Fibroblast of lung (primary cell): ENCODE data around the gene KRTAP5-6. TPM values are rescaled to one million over a fixed set of nuclear protein-coding genes. Genes with fewer than 3 reads are reported as not detected.

ENCODE experiments used
- DNase-seq, 2 donors: peaks; one replicate each; pipeline versions ENCODE4 v3.0.0 to v3.0.0-alpha.2; 2010; ENCODE audit warnings: low read depth in 2 of 2
- H2AFZ ChIP-seq: 2 replicates; pipeline ENCODE4 v1.5.1; 2012; ENCODE audit warnings: low read length, control low read depth, inconsistent platforms
- H3K27ac ChIP-seq: 2 replicates; pipeline ENCODE4 v1.5.1; 2011; ENCODE audit warnings: low read length, control low read depth; ENCODE audit not compliant: insufficient read depth
- H3K27me3 ChIP-seq: 2 replicates; pipeline ENCODE4 v1.5.1; 2011; ENCODE audit warnings: mild to moderate bottlenecking, low read length; ENCODE audit not compliant: control insufficient read depth, insufficient read depth
- H3K36me3 ChIP-seq: 2 replicates; pipeline ENCODE4 v1.5.1; 2011; ENCODE audit warnings: low read length; ENCODE audit not compliant: control insufficient read depth, insufficient read depth
- H3K4me1 ChIP-seq: 2 replicates; pipeline ENCODE4 v1.5.1; 2011; ENCODE audit warnings: low read length; ENCODE audit not compliant: control insufficient read depth, insufficient read depth; ENCODE audit errors: extremely low read depth
- H3K4me2 ChIP-seq: 2 replicates; pipeline ENCODE4 v1.5.1; 2011; ENCODE audit warnings: low read length, control low read depth; ENCODE audit not compliant: insufficient read depth; ENCODE audit errors: extremely low read depth
- H3K4me3 ChIP-seq, 4 experiments: fragments of 200-600 bp in 1 of 4; sonication (generic) in 1 of 4; replicated peaks in 1 of 4; 2 replicates each; pipeline ENCODE4 v1.5.1; 2011 to 2016; ENCODE audit warnings: low read length in 4 of 4, low read depth in 3 of 4, mild to moderate bottlenecking in 3 of 4, control low read depth in 2 of 4, inconsistent platforms in 1 of 4, mixed read lengths in 1 of 4; ENCODE audit not compliant: insufficient read depth in 1 of 4; ENCODE audit errors: control extremely low read depth in 1 of 4
- H3K79me2 ChIP-seq: 2 replicates; pipeline ENCODE4 v1.5.1; 2012; ENCODE audit warnings: mild to moderate bottlenecking, low read length, inconsistent platforms; ENCODE audit not compliant: control insufficient read depth, insufficient read depth
- H3K9ac ChIP-seq: 2 replicates; pipeline ENCODE4 v1.5.1; 2011; ENCODE audit warnings: mild to moderate bottlenecking, low read length, control low read depth; ENCODE audit not compliant: insufficient read depth
- H3K9me3 ChIP-seq: 2 replicates; pipeline ENCODE4 v1.5.1; 2012; ENCODE audit warnings: low read depth, low read length; ENCODE audit not compliant: control insufficient read depth, insufficient read depth
- H4K20me1 ChIP-seq: 2 replicates; pipeline ENCODE4 v1.5.1; 2011; ENCODE audit warnings: low read length; ENCODE audit not compliant: control insufficient read depth, insufficient read depth; ENCODE audit errors: extremely low read depth
- EZH2 ChIP-seq: IDR thresholded peaks from 2 replicates; pipeline ENCODE4 v1.5.1; 2012; ENCODE audit warnings: low read length, control low read depth, mild to moderate bottlenecking; ENCODE audit errors: missing control alignments
- polyA plus RNA-seq, 2 donors: library from polyadenylated mRNA; depleted of rRNA in 1 of 2; stranded (reverse) in 1 of 2; unstranded in 1 of 2; fragments of >200 nt; gene quantifications; 2 replicates each; pipeline ENCODE4 v1.2.1, GENCODE V29; 2011 to 2012; ENCODE audit warnings: missing spikeins in 1 of 2
- total RNA-seq: library from RNA; depleted of rRNA; stranded (reverse); fragments of >200 nt; gene quantifications from 2 replicates; pipeline ENCODE4 v1.2.1, GENCODE V29; 2014
- TF ChIP-seq, protein P1 (sequence below), 2 donors: IDR thresholded peaks in 1 of 2; conservative IDR thresholded peaks in 1 of 2; 1 replicate in 1 of 2; 2 replicates in 1 of 2; pipeline ENCODE4 v1.5.1; 2011 to 2012; ENCODE audit warnings: low read length in 2 of 2, control low read depth in 1 of 2, inconsistent platforms in 1 of 2, low read depth in 1 of 2, mild to moderate bottlenecking in 1 of 2

KRTAP5-6 gene
- total and polyA plus RNA-seq, 2 donors (not counting 1 experiment from before 2014, with no cell fraction given), result not detected

DNA sequence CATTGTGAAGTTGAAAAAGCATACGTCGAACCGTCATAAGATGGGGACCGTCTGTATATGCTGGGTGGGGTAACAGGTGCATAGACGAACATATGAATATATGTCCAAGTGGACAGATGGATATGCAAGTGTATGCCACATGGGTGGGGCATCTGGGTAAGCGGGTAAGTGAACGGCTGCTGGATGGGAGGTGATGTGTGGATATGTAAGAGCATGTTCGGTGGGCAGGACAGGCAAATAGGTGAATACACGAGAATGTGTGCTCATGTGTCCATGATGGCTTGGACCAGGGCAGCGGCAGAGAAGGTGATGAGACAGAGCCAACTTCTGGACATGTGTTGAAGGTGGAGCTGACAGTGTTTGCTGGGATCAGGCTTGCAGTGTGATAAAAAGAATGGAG is 41.4 kb downstream of the KRTAP5-6 start:
- DNase-seq, result no peak
- no peak overlapping the region for H2AFZ ChIP-seq
- H3K27me3 ChIP-seq, result peaks cover 7% of the 10 kb centered on the region

DNA sequence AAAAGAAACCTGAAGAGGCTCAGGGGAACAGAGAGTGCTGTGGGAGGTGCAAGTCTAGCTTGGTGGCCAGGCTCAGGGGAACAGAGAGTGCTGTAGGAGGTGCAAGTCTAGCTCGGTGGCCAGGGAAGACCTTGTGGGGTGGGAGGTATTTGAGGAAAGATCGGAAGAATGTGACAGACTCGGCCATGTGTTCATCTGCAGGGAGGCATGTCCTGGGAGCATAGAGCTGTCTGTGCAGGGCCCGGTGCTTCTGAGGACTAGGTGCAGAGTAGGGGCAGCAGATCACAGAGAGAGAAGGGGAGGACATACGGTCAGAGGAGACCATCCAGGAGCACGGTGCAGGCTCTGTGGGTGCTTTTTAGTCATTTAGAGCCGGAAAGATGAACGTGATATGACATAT is 42.6 kb downstream of the KRTAP5-6 start:
- no peak overlapping the region for H3K27ac ChIP-seq
- no peaks in the 10 kb centered on the region for H3K9me3 ChIP-seq
- H3K27me3 ChIP-seq, result peaks cover 5% of the 10 kb centered on the region
- no peak for DNase-seq
- no peaks in the 10 kb centered on the region for H4K20me1 ChIP-seq
- H2AFZ ChIP-seq, result no peak overlapping the region
- H3K4me3 ChIP-seq, result no peak overlapping the region
- H3K9ac ChIP-seq, result no peak overlapping the region
- H3K4me2 ChIP-seq, result no peak overlapping the region
- H3K79me2 ChIP-seq, result no peaks in the 10 kb centered on the region
- H3K4me1 ChIP-seq, result no peaks in the 10 kb centered on the region
- H3K36me3 ChIP-seq, result no peaks in the 10 kb centered on the region
- TF ChIP-seq, protein P1, sequence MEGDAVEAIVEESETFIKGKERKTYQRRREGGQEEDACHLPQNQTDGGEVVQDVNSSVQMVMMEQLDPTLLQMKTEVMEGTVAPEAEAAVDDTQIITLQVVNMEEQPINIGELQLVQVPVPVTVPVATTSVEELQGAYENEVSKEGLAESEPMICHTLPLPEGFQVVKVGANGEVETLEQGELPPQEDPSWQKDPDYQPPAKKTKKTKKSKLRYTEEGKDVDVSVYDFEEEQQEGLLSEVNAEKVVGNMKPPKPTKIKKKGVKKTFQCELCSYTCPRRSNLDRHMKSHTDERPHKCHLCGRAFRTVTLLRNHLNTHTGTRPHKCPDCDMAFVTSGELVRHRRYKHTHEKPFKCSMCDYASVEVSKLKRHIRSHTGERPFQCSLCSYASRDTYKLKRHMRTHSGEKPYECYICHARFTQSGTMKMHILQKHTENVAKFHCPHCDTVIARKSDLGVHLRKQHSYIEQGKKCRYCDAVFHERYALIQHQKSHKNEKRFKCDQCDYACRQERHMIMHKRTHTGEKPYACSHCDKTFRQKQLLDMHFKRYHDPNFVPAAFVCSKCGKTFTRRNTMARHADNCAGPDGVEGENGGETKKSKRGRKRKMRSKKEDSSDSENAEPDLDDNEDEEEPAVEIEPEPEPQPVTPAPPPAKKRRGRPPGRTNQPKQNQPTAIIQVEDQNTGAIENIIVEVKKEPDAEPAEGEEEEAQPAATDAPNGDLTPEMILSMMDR (conservative IDR thresholded peaks at IDR 0.05 in 1 of 2, IDR thresholded peaks at IDR 0.05 in 1 of 2; ENCODE audit: low read depth in 1 of 2, low read length in 2 of 2), result no peak
- no peak for TF ChIP-seq EZH2

More for the DNA sequence above, 41.4 kb downstream of the KRTAP5-6 start:
- no peaks in the 10 kb centered on the region for H4K20me1 ChIP-seq
- H3K4me3 ChIP-seq, result no peak overlapping the region
- H3K36me3 ChIP-seq, result no peaks in the 10 kb centered on the region
- H3K9me3 ChIP-seq, result no peaks in the 10 kb centered on the region
- TF ChIP-seq, protein P1 (conservative IDR thresholded peaks at IDR 0.05 in 1 of 2, IDR thresholded peaks at IDR 0.05 in 1 of 2; ENCODE audit: low read depth in 1 of 2, low read length in 2 of 2), result no peak
- no peak for TF ChIP-seq EZH2
- H3K4me1 ChIP-seq, result no peaks in the 10 kb centered on the region
- no peak overlapping the region for H3K9ac ChIP-seq
- no peaks in the 10 kb centered on the region for H3K79me2 ChIP-seq
- H3K27ac ChIP-seq, result no peak overlapping the region
- H3K4me2 ChIP-seq, result no peak overlapping the region

GRCh38 chr11:1740786-1741530 is 44.0 kb downstream of the KRTAP5-6 start:
- Histone ChIP-seq H3K27ac (no peak overlapping the region), H3K4me2 (no peak overlapping the region), H3K27me3 (peaks cover 5% of the 10 kb centered on the region), H2AFZ (no peak overlapping the region), H3K4me1 (no peaks in the 10 kb centered on the region), H3K36me3 (no peaks in the 10 kb centered on the region), H3K9ac (no peak overlapping the region), H3K9me3 (no peaks in the 10 kb centered on the region), H3K79me2 (no peaks in the 10 kb centered on the region), H3K4me3 (no peak overlapping the region), H4K20me1 (no peaks in the 10 kb centered on the region)
- TF ChIP-seq, protein P1 (conservative IDR thresholded peaks at IDR 0.05 in 1 of 2, IDR thresholded peaks at IDR 0.05 in 1 of 2; ENCODE audit: low read depth in 1 of 2, low read length in 2 of 2), result no peak
- no peak for TF ChIP-seq EZH2
- no peak for DNase-seq
